Ovary (tissue), 9 donors: ENCODE data around the gene ZFPL1. TPM values are rescaled to one million over a fixed set of nuclear protein-coding genes. Genes with fewer than 3 reads are reported as not detected.

Experiments
- DNase-seq, 5 donors: peaks; one replicate each; pipeline ENCODE4 v3.0.0-alpha.2; 2019 to 2020
- H3K27ac ChIP-seq, 2 donors: fragments of 200-600 bp; one replicate each; pipeline versions ENCODE4 v1.5.1 to v1.8.0; 2019 to 2022
- H3K27me3 ChIP-seq: fragments of 200-600 bp; one replicate; pipeline ENCODE4 v1.8.0; 2022
- H3K36me3 ChIP-seq: fragments of 200-600 bp; sonication (generic); one replicate; pipeline ENCODE4 v1.5.1; 2019
- H3K4me1 ChIP-seq: one replicate; pipeline ENCODE4 v1.8.1; 2013; ENCODE audit warnings: mild to moderate bottlenecking, moderate library complexity; ENCODE audit not compliant: insufficient read depth
- H3K4me3 ChIP-seq: fragments of 200-600 bp; sonication (generic); one replicate; pipeline ENCODE4 v1.5.1; 2017
- H3K9me3 ChIP-seq, 2 donors: fragments of 200-600 bp in 1 of 2; sonication (generic) in 1 of 2; one replicate each; pipeline versions ENCODE4 v1.5.1 to v1.8.1; 2013 to 2019; ENCODE audit warnings: mild to moderate bottlenecking in 1 of 2, moderate library complexity in 1 of 2
- CTCF ChIP-seq, 3 donors: fragments of 450-650 bp in 2 of 3; fragments of 200-600 bp in 1 of 3; IDR thresholded peaks; one replicate each; pipeline versions ENCODE4 v1.5.1 to v1.8.0; 2016 to 2022; ENCODE audit warnings: antibody characterized with exemption in 3 of 3, mild to moderate bottlenecking in 1 of 3
- EP300 ChIP-seq: sonication (generic); formaldehyde crosslinking; IDR thresholded peaks from one replicate; pipeline ENCODE4 v1.6.1; 2017; ENCODE audit warnings: antibody characterized with exemption
- POLR2A ChIP-seq: fragments of 450-650 bp; IDR thresholded peaks from one replicate; pipeline ENCODE4 v1.6.1; 2017; ENCODE audit warnings: antibody characterized with exemption, mild to moderate bottlenecking, moderate library complexity
- WGBS, 3 donors: extraction: QIAGEN DNeasy Blood & Tissue Kit in 1 of 3; methylation state at CpG; one replicate each; pipeline versions ENCODE4 v1.1.5 to v1.1.7; 2013 to 2017; 5-methylcytosine and 5-hydroxymethylcytosine counted together
- intact Hi-C, 4 donors: fragments of 100-400 bp; cut with DNase I; formaldehyde crosslinking; loops; one replicate each; pipeline versions ENCODE4 v1.11.0 to v1.15.1; 2022 to 2023
- polyA plus RNA-seq, 2 donors: library from polyadenylated mRNA; stranded (reverse); fragments of 200-250 nt in 1 of 2; fragments of 350-450 nt in 1 of 2; fragmentation: Illumina TruSeq in 1 of 2; extraction: RNeasy Lipid Tissue Mini Kit (QIAGEN cat#74804) in 1 of 2; gene quantifications; one replicate each; pipeline ENCODE4 v1.2.3, GENCODE V29; 2013 to 2014
- total RNA-seq, 7 donors: library from RNA; depleted of rRNA in 2 of 7; stranded (reverse); fragments of >200 nt in 2 of 7; fragmentation: NEBNext Ultra II Directional in 3 of 7; extraction: Animal tissue kit (Norgen Biotek cat#: 25700) in 3 of 7; gene quantifications; one replicate each; pipeline versions ENCODE4 v1.1.0 to v1.2.4, GENCODE V29; 2016 to 2023
- donor health status: DM: no; HTN: no; CAD: no; lungs with moderate emphysema.
- donor health status: DM: no; HTN: no; CAD: no.
- donor health status: Bipolar disorder and iron deficiency.
- donor health status: DM: yes; HTN: yes; CAD: no.
- donor health status: DM: no; HTN: no; CAD: no.
- donor health status: DM: yes; HTN: yes; CAD: no.

ZFPL1 gene
- total and polyA plus RNA-seq, 9 donors: 11.2 to 44.8 (median 35.1) TPM

- Histone ChIP-seq H3K4me1 (peaks cover 14% of the 10 kb centered on the region), H3K4me3 (no peak overlapping the region), H3K9me3 (no peaks in the 10 kb centered on the region), H3K36me3 (no peaks in the 10 kb centered on the region), H3K27ac (no peak overlapping the region), H3K27me3 (no peaks in the 10 kb centered on the region)
- intact Hi-C loops: loop anchor here in 3 of 4 donors (5.0 to 10.0 kb wide), 7 partner anchors 33 to 271 kb away; partner anchors contain the start of genes ARL2 (in 2 of the 3), ATG2A (in 1 of the 3), CAPN1 (in 1 of the 3) and CDC42BPG (in 1 of the 3)
- TF ChIP-seq EP300 (no peak), POLR2A (no peak), CTCF (IDR thresholded peaks at IDR 0.05) (no peak)
- 86 to 90% (median 88%) methylated on average over 21 of the region's 21 CpGs for WGBS, 3 donors
- peak in 3 of 5 donors; percentile 35 to 50 (median 41) for DNase-seq
These were observed 31.5 kb downstream of the ZFPL1 start for GRCh38 chr11:65115361-65116082.

- Histone ChIP-seq H3K9me3 (no peaks in the 10 kb centered on the region), H3K4me3 (peak overlapping the region; percentile 70), H3K36me3 (no peaks in the 10 kb centered on the region), H3K27me3 (no peaks in the 10 kb centered on the region), H3K4me1 (peaks cover 9% of the 10 kb centered on the region), H3K27ac (peak overlapping the region; percentile 27 to 70)
- intact Hi-C loops: loop anchor here in 3 of 4 donors (5.0 to 10.0 kb wide), 7 partner anchors 34 to 272 kb away; partner anchors contain the start of genes ARL2 (in 2 of the 3), ATG2A (in 1 of the 3), CAPN1 (in 1 of the 3) and CDC42BPG (in 1 of the 3)
- 16 to 18% (median 18%) methylated on average over 56 to 68 of the region's 68 CpGs for WGBS, 3 donors
- TF ChIP-seq POLR2A (no peak), CTCF (IDR thresholded peaks at IDR 0.05) (no peak), EP300 (no peak)
- DNase-seq: peak in 3 of 5 donors; percentile 41 to 63 (median 61)
These were observed 32.6 kb downstream of the ZFPL1 start for GRCh38 chr11:65116370-65117205.

GRCh38 chr11:65117206-65118096, 33.4 kb downstream of the ZFPL1 start, which contains the start of gene ZNHIT2:
Gene ZNHIT2 (minus strand): TSS chr11:65117701. CDS start chr11:65117653, 48 bp downstream.
- Histone ChIP-seq H3K4me3 (peak within 1 kb of the TSS; percentile 70), H3K9me3 (no peaks in the 10 kb centered on the region), H3K36me3 (no peaks in the 10 kb centered on the region), H3K27me3 (no peaks in the 10 kb centered on the region), H3K4me1 (peaks cover 9% of the 10 kb centered on the region), H3K27ac (peak within 1 kb of the TSS; percentile 27 to 70)
- intact Hi-C loops: loop anchor here in 3 of 4 donors (5.0 to 10.0 kb wide), 7 partner anchors 35 to 273 kb away; partner anchors contain the start of genes ARL2 (in 2 of the 3), ATG2A (in 1 of the 3), CAPN1 (in 1 of the 3) and CDC42BPG (in 1 of the 3)
- TF ChIP-seq POLR2A (peak; percentile 64), EP300 (peak; percentile 13), CTCF (IDR thresholded peaks at IDR 0.05) (peak; percentile 95 to 99 (median 98))
- peak; percentile 99 to 100 (median 100) for DNase-seq
- 0 to 1% (median 0%) methylated on average over 79 to 89 of the region's 89 CpGs for WGBS, 3 donors
